NCI-H524 treated with DMSO at 0.1 percent for 48 hours (cell line): ENCODE results near the gene CLCN3.
"Not testable (repeated sequence)": the region's sequence is repeated elsewhere in the genome, so short reads cannot be mapped to it uniquely, and the experiment has no call there.

Source experiments
- DNase-seq: peaks from one replicate; lab custom pipeline; 2025; lab: John Stamatoyannopoulos, UW

CLCN3 gene

DNA sequence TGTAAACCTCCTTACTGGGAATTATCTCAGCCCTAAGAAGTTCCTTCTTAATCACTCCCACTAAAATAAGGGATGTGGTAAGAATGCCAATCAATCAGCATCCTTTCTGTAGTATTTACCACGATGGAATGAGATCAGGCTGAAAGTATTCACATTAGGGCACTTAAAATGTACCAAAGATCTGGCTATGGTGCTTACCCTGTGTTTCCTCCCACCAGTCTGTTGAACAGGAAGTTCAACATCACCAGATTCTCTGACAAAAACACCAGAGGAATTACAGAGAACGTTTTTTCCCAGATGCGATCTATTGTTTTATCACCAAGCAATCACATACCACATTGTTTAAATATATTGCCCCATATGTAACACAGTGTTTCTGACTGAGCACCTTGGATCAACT is 2.1 kb upstream of the CLCN3 start:
- no peak for DNase-seq

- DNase-seq = no peak
Measured at GRCh38 chr4:169618986-169619385, 1.4 kb upstream of the CLCN3 start.

- DNase-seq = no peak
Measured at GRCh38 chr4:169619518-169619957, 840 bp upstream of the CLCN3 start.

DNA sequence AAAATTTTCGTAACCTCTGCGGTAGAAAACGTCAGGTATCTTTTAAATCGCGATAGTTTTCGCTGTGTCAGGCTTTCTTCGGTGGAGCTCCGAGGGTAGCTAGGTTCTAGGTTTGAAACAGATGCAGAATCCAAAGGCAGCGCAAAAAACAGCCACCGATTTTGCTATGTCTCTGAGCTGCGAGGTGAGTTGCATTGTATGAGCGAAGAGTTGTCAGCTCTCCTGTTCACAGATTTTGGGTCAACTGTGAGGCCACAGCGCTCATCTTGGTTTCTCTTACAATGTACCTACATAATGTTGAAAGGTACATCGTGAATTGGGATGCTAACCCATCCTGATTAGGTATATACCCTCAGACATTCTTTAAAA is 486 bp downstream of the CLCN3 start:
- no peak for DNase-seq

- DNase-seq = no peak
Measured at GRCh38 chr4:169621731-169622492, 1.5 kb downstream of the CLCN3 start.

DNA sequence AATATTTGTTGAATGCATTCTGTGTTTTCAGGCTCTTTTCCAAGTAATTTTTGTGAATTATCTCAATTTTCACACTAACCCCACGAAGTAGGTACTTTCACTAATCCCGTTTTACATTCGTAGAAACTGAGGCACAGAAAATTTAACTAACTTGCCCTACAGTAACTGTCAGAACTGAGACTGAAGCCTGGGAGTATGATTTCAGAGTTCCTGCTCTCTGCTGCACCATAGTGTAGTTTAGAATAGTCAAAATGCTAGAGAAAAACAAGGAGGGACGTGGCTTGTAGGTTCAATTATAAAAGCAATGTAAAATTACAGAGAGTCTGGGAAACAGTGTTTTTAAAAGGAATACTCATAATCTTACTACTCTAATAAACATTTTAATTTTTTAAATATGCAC is 2.2 kb downstream of the CLCN3 start:
- DNase-seq = no peak

GRCh38 chr4:169624012-169624411 is 3.6 kb downstream of the CLCN3 start:
- not testable (repeated sequence) for DNase-seq

DNA sequence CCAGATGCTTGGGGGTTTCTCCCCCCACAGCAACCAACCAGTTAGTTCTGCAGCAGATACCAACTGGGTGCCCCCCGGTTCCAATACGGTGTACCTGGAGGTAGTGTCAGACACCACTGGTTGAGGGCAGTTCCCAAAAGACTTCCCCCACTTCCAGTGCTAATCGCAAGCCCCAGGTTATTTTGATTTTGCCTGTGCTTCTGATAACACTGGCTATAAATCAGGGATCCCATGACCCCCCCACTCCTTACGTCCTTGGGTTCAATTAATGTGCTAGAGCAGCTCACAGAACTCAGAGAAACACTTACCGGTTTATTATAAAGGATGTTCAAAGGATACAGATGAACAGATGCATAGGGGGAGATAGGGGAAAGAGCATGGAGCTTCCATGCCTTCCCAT is 5.5 kb downstream of the CLCN3 start:
- DNase-seq = no peak

GRCh38 chr4:169626331-169627282 is 6.2 kb downstream of the CLCN3 start:
- DNase-seq = no peak

GRCh38 chr4:169627307-169627706 is 6.9 kb downstream of the CLCN3 start:
- DNase-seq = no peak

DNA sequence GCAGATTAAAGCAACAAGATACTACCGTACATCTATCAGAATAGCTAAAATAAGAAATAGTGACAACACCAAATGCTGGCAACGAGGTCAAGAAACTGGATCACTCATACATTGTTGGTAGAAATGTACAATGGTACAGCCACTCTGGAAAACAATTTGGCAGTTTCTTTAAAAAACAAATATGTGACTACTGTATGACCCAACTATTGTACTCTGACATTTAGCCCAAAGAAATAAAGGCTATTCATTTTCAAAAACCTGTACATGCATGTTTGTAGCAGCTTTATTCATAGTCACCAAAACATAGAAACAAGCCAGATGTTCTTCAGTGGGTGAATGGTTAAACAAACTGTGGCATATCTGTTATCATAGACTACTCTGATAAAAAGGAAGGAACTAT is 8.2 kb downstream of the CLCN3 start:
- DNase-seq = no peak

DNA sequence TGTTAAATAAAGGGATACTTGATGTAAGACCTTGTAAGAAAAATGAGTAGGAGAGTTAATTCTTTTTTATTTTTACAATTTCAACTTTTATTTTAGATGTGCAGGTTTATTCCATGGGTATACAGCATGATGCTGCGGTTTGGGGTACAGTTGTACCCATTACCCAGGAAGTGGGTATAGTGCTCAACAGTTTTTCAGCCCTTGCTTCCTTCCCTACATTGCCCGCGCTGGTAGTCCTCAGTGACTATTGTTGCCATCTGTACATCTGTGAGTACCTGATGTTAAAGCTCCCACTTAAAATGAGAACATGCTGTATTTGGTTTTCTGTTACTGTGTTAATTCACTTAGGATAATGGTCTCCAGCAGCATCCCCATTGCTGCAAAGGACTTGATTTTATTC is 9.7 kb downstream of the CLCN3 start:
- no peak for DNase-seq

- no peak for DNase-seq
Measured at GRCh38 chr4:169632896-169633295, 12.5 kb downstream of the CLCN3 start.

- DNase-seq = no peak
Measured at GRCh38 chr4:169634975-169635374, 14.6 kb downstream of the CLCN3 start.

DNA sequence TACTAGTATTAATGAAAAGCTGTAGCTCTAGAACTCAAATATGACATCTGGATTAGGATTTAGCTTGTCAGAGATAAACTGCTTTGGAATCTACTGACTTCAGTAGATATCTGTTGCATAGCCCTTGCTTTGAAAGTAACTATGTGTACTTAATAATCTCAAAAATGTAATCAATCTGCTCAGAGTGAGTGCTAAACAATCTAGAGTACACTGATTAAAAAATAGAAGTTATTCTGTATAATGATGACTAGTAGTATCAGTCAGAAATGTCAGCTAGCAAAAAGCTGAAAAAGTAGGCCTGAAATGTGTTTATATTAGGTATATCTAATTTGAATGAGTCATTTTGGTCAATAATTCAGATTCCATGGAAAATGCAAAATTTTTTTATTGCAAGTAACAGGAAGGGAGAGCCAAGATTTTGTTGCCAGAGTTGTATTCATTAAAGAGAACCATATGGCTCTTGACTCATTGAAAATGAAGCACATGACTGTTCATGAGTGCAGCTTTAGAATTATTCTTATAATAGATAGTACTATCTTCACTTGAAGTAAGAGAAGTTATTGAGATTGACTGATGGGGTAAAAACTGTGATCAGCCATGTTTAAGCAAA is 20.0 kb downstream of the CLCN3 start:
- no peak for DNase-seq

GRCh38 chr4:169644802-169645201 is 24.4 kb downstream of the CLCN3 start:
- no peak for DNase-seq

GRCh38 chr4:169645627-169646026 is 25.2 kb downstream of the CLCN3 start:
- no peak for DNase-seq

DNA sequence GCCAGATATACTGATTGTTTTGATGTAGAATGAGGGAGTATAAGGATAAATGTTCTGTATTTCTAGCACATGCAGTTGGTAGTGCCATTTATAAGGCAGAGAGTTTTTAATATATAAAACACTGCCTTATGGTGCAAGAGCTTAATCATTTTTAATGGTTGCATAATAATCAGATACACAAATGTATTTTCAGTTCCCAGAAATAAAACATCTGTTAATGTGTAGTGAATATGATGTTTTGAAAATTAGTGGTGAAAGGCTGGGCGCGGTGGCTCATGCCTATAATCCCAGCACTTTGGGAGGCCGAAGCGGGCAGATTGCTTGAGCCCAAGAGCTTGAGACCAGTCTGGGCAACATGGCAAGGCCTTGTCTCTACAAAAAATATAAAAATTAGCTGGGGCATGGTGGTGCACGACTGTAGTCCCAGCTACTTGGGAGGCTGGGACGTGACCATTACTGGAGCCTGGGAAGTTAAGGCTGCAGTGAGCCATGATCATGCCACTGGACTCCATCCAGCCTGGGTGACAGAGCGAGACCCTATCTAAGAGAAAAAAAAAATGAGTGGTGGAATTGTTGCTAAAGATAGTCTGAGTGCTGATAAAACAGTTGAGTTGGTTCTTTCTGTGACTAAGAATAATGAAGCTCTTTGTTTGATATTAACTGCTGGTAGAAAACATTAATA is 29.3 kb downstream of the CLCN3 start:
- no peak for DNase-seq

DNA sequence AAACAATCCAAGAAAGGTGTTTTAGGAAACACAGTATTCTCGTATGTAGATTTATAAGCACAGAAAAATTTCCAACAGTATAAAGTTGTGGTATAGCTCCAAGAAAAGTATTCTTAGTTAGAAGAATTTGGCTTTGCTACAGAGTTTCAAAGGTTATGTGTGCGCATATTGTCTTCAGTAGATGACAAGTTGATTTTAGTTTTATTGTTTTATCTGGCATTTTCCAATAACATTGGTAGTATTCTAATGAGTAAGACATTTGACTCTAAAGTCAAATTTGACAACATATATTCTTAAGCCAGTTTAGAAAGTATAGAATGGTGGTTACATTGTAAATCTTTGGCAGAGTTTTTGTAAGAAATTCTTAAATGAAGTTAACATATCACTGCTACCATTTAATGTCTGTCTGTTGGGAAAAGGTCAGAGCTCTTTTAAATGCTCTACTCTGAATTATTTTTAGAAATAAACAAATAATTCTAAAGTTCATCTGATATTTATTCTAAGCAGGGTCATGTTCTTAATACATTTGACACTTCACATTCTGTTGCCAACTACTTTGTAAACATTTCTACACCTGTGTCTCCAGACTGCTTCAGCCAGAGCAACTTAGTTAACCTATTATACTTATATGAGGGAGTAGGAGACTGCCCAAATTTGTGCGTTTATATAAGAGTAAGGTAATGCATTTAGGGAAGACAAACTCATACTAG is 30.0 kb downstream of the CLCN3 start:
- DNase-seq = no peak

DNA sequence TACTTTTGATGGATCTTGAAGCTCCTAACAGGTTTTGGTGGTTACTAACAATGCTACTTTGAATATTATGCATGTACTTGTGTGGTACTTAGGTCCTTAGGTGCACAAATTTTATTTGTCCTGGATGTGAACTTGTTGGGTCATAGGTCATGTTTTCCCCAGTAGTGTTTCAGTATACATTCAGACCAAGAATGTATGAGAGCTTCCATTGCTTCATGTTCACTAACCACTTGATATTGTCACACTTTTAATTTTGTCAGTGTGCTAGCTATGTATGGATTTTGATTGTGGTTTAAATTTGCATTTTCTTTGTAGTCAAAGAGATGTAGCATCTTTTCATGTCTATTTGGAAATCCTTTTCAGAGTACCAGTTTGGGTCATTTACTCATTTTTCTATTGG is 32.2 kb downstream of the CLCN3 start:
- no peak for DNase-seq

DNA sequence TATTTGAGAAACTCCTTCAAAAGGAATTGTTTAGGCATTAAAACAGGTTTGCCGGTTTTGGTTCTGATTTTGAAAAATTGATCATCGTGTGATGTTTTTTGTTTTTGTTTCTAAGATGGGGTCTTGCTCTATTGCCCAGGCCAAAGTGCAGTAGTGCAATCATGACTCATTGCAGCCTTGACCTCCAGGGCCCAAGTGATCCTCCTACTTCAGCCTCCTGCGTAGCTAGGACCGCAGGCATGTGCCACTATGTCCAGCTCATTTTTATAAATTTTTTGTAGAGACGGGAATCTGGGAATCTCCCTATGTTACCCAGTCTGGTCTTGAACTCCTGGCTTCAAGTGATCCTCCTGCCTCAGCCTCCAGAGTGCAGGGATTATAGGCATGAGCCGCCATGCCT is 35.0 kb downstream of the CLCN3 start:
- no peak for DNase-seq
